ENCODE data around the gene TMEM260.
"Not testable (repeated sequence)": the region's sequence is repeated elsewhere in the genome, so short reads cannot be mapped to it uniquely, and the experiment has no call there.

The TMEM260 gene

DNA sequence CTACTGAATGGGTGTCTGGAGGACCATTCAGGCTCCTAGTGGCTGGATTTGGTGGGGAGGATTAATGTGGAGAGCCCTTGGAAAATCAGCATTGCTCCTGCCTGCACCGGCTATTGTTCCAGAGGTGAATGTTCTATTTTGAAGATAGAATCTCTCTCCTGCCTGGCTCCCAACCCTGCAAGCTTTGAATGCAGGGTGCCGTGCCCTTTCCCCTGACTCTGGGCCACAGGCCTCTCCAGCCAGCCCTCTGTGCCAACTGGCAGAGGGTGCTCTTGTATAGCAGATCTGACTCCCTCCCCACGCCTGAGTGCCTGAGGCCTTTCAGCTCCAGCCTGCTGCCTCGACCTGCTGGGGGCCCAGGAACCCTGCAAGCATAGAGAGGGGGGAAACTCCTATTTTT lies 106.8 kb downstream of the TMEM260 start:
- no peak for DNase-seq

DNA sequence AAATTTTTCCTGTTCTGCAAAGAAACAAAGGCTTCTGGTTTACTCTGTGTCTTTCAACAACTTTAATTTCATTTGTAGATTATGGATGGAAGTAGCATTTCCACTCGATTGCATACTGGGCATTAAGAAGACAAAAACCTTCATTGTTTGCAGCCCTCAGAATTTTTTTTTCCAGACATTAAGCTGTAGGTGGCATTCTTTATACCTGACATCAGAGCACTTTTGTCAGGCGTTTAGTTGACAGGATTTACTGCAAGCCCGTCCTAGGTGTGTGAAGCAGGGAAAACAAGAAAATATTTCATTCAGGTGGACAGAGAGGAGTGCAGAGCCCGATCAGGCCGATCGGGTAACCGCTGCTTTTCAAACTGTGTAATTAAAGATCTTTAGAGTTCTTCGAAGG lies 107.5 kb downstream of the TMEM260 start:
- no peak for DNase-seq

DNA sequence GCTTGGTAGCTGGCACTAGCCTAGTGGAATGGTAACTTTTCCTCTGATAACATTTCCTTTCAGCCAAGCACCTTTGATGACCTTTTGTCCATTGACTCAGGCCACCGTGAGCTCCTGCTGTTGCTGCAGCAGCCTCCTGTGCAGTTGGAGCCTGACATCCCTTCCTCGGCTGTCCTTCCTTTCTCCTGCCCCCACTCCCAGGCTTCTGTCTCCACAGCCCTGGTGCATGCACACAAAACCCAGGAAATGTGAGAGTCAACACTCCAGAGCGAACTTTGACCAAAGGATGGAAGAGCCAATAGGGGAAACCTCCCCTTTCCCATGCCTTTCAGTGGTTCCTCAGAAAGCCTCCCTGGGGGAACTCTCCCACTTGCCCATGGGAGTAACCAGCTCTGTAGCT lies 115.0 kb downstream of the TMEM260 start:
- DNase-seq = no peak

DNA sequence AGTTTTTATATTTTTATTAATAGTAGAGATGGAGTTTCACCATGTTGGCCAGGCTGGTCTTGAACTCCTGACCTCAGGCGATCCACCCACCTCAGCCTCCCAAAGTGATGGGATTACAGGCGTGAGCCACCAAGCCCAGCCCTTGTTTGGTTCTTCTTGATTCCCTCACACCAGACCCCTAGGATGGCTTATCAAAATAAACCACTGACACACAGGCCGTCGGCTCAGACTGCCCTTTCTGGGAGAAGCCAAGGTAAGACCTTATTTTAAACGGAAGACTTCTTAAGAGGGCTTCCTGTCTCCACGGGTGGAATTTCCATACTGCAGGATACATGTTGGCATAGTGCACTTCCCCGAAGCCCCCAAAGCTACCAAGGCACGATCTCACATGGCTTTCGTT lies 115.6 kb downstream of the TMEM260 start:
- not testable (repeated sequence) for DNase-seq

Measured in activated CD4-positive, alpha-beta T cell treated with anti-CD3 and anti-CD28 coated beads, Interleukin-2, amount 50 U/mL, for 16 hours (primary cell).